GM19438 (cell line): Measurements from ENCODE around the gene ZSWIM6.

Experiments used
- ATAC-seq: cut with Tn5 transposase; IDR thresholded peaks from one replicate; pipeline ENCODE4 v1.9.1; 2021; ENCODE audit warnings: low read depth; ENCODE audit not compliant: unreplicated experiment

ZSWIM6 gene

GRCh38 chr5:61354199-61354598 lies 22.1 kb downstream of the ZSWIM6 start:
- ATAC-seq: no peak

- no peak for ATAC-seq
Measured at GRCh38 chr5:61357745-61358144, 25.7 kb downstream of the ZSWIM6 start.

- no peak for ATAC-seq
Measured at GRCh38 chr5:61362796-61363368, 30.8 kb downstream of the ZSWIM6 start.

GRCh38 chr5:61363401-61364114 lies 31.5 kb downstream of the ZSWIM6 start:
- no peak for ATAC-seq

- no peak for ATAC-seq
Measured at GRCh38 chr5:61366497-61367240, 34.6 kb downstream of the ZSWIM6 start.

- no peak for ATAC-seq
Measured at GRCh38 chr5:61370506-61370905, 38.4 kb downstream of the ZSWIM6 start.

GRCh38 chr5:61371474-61371873 lies 39.4 kb downstream of the ZSWIM6 start:
- ATAC-seq: no peak

- ATAC-seq: no peak
Measured at GRCh38 chr5:61379677-61380076, 47.6 kb downstream of the ZSWIM6 start.

- ATAC-seq: no peak
Measured at GRCh38 chr5:61381968-61382367, 49.9 kb downstream of the ZSWIM6 start.

- no peak for ATAC-seq
Measured at GRCh38 chr5:61385627-61386026, 53.6 kb downstream of the ZSWIM6 start.

GRCh38 chr5:61386045-61386800 lies 54.2 kb downstream of the ZSWIM6 start:
- no peak for ATAC-seq

GRCh38 chr5:61389609-61390008 lies 57.6 kb downstream of the ZSWIM6 start:
- ATAC-seq: no peak

- no peak for ATAC-seq
Measured at GRCh38 chr5:61394078-61394704, 62.1 kb downstream of the ZSWIM6 start.

GRCh38 chr5:61394793-61395192 lies 62.7 kb downstream of the ZSWIM6 start:
- no peak for ATAC-seq

GRCh38 chr5:61397238-61397637 lies 65.2 kb downstream of the ZSWIM6 start:
- ATAC-seq: no peak

GRCh38 chr5:61397937-61398336 lies 65.9 kb downstream of the ZSWIM6 start:
- no peak for ATAC-seq

- ATAC-seq: no peak
Measured at GRCh38 chr5:61398440-61398839, 66.4 kb downstream of the ZSWIM6 start.

- ATAC-seq: no peak
Measured at GRCh38 chr5:61399679-61400078, 67.6 kb downstream of the ZSWIM6 start.

- no peak for ATAC-seq
Measured at GRCh38 chr5:61401726-61402125, 69.7 kb downstream of the ZSWIM6 start.

GRCh38 chr5:61402244-61402823 lies 70.3 kb downstream of the ZSWIM6 start:
- no peak for ATAC-seq
